DND-41 (cell line): ENCODE results near the gene EVL.

Source experiments
- CTCF ChIP-seq: IDR thresholded peaks from 2 replicates; pipeline ENCODE4 v1.5.1; 2012; ENCODE audit warnings: borderline replicate concordance, low read length, moderate library complexity, mild to moderate bottlenecking; ENCODE audit not compliant: poor library complexity, severe bottlenecking; ENCODE audit errors: extremely low read depth
- EZH2 ChIP-seq: IDR thresholded peaks from 3 replicates; pipeline ENCODE4 v1.6.1; 2012; ENCODE audit warnings: borderline replicate concordance, low read depth, mild to moderate bottlenecking, moderate library complexity, low read length, inconsistent platforms; ENCODE audit not compliant: severe bottlenecking

- TF ChIP-seq CTCF: no peak
- TF ChIP-seq EZH2: no peak
These were observed 69.9 kb downstream of the EVL start for GRCh38 chr14:100135073-100135472.
